Medulla oblongata (tissue), 1 donor: ENCODE results near the gene OGDH.

ENCODE experiments used
- DNase-seq: peaks from one replicate; pipeline ENCODE4 v3.0.0-alpha.2; 2015; ENCODE audit errors: extremely low spot score

Gene OGDH

DNA sequence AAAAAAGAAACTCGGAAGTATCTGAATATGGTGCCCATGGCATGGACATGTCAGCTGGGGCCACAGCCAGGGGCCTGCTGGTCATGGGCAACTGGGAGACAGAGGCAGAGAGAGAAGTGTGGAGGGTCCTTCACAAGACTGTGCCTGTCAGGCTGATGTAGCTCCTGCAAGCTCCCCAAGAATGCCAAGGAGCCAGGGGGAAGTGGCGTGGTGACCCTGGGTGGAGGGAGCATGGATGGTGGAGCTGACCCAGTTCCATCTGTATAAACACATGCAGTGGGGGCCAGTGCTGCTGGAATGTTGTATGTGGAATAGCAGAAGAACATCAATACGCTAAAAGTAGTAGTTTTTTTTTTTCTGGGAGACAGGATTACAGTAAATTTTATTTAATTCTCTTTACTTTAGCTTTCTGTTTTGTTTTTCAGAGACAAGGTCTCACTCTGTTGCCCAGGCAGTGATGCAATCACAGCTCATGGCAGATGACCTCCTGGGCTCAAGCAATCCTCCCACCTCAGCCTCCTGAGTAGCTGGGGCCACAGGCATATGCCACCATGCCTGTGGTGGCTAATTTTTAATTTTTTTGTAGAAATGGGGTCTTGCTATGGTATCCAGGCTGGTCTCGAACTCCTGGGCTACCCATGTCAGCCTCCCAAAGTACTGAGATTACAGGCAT is 131.8 kb downstream of the OGDH start:
- DNase-seq: no peak

DNA sequence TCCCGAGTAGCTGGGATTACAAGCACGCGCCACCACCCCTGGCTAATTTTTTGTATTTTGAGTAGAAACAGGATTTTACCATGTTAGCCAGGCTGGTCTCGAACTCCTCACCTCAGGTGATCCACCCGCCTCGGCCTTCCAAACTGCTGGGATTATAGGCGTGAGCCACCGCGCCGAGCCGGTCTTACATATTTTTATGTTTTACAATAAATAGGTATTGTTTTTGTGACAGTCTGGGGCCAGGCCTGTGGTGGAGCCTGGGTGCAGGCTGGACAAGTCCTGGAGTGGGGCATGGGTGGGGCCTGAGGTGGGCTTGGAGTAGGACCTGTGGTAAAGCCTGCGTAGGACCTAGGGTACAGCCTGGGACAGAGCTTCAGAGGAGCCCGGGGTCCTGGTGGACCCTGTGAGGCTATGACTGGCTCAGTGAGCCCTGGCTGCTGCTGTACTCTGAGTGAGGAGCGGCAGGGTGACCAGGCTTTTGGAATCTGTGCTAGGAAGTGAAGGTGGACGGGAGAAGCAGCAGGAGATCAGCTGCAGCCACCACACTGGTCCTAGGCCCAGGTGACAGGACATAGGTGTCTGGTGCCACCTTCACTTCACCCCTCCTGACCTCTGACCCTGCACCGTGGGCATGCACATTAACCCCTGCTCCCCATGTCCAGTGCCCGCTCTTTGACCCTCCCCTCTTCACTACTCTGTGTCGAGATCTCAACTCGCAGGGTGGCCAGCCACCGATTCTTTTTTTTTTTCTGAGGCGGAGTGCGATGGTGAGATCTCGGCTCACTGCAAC is 132.6 kb downstream of the OGDH start:
- no peak for DNase-seq

DNA sequence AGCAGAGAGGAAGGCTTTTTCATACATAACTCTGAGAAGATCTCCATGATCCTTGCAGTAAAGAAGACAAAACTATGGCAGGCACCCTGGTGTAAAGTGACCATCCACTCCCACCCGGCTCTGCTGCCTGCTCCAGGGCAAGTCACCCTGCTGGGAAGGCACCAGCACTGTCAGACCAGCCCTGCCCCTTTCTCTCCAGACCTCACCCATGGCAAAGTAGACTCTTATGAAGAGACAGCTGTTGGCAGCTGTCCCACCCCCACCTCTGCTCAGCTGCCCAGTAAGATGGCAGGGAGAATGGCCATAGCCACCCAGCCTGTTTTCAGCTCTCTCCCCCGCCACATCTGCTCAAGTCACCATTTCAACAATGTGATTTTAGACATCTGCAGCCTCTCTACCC is 133.6 kb downstream of the OGDH start:
- no peak for DNase-seq

DNA sequence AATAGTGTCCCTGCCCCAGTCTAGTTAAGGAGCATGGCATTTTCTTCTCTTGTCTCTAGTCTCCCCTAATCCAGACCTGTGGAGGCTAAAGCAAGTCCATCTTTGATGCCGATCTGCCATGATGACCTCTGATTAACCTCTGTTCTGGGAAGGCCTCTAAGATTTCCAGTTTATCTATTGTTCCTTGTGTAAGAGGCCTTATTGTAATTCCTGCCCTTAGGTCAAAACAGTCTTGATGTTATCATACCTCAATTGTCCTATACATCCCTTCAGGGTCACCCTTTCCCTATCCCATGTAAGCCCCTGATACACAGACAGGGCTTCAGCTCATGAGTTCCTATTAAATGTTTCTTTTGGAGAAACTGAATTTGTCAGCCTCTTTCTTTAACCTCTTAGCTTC is 137.3 kb downstream of the OGDH start:
- DNase-seq: no peak

DNA sequence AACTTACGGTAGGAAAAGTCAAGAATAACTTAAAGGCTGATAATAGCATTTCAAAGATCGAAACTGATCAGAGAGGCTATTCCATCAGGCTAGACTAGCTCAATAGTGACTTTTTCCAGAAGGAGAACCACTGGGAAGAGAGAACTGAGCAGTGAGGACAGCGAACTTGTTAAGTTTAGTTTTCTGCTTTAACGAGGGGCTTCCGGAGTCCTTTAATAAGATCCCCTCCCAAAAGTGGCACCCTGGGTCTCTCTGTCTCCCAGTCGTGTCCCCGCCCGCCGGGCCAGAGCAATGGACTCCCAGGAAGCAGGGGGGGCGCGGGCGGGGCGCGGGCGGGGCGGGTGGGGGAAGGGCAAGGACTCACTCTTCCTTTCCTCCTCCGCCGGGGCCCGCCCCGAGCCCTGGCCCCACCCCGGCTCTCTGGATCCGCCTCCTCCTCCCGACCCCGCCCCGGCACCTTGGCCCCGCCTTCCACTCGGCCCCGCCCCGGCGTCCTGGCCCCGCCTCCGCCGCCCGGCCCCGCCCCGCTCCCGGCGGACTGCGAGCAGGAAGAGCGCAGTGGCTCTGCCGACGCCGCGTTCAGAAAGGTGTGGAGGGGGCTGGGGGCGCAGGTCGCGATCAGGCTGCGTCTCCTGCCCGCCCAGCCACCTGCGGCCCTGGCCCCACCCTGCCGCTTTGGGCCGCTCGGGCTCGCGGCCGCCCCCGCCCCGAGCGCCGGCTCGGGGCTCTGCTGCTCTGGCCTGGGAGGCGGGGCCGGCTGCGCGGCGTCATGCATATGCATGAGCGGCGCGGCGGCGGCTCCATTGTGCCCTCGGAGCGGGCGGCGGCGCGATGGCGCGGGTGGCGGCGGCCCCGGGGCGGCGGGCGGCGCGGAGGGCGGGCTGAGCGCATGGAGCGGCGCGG is 141.9 kb downstream of the OGDH start, which contains the start of gene ZMIZ2:
TSS of gene ZMIZ2 (plus strand) at position 803 of the 903 bp plus-strand sequence. CDS start 7,403 bp downstream, outside the sequence.
- peak; percentile 93 for DNase-seq

DNA sequence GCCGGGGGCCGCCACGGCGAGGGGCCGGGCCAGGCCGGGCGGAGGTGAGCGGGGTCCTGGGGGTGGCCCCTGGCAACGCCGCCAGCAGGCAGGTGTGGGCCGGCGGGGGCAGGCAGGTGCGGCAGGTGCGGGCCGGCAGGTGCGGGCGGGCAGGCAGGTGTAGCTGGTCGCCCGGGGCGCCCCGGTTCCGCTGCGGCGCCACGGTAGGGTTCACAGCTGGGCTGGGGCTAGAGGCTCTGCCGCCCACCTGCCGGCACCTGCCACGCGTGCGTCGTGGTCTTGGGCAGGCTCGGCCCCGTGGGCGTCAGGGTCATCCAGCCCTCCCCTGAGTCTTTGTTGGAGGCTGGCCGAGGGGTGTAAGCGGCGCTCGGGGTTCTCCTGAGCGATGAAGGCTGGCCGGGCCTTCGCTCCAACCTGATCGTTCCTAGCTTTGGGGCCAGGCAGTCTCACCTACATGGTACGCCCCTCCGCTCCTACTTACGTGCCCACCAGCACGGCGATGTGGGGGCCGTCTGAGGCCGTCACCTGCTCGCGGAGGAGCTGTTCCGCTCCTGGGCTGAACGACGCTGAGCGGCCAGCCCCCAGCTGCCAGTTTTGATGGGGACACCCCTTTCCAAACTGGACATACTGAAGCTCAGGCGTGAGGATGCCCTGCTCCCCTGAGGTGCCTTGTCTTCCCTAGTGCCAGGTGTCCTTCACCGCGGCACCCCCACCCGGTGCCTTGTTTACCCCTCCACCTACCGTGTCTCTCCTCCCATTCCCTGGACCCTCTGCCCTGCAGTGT is 142.7 kb downstream of the OGDH start:
- no peak for DNase-seq

DNA sequence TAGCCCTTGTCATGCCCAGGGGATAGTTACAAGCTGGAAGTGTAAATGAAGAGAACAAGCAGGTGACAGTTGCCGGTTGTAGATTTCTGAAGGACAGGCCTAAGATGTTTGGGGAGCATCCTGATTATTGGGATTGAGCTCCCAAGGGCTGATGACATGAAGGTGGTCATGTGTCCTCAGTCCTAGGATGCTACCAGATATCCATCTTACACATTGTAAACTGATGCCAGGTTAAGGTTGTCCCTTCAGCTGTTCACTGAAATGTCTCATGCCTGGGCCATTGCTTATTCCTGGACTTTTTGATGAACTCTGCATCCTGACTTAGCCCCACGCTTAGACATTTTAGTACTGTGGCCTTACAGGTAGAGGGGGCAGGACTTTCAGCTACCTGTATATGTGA is 143.6 kb downstream of the OGDH start:
- DNase-seq: no peak

DNA sequence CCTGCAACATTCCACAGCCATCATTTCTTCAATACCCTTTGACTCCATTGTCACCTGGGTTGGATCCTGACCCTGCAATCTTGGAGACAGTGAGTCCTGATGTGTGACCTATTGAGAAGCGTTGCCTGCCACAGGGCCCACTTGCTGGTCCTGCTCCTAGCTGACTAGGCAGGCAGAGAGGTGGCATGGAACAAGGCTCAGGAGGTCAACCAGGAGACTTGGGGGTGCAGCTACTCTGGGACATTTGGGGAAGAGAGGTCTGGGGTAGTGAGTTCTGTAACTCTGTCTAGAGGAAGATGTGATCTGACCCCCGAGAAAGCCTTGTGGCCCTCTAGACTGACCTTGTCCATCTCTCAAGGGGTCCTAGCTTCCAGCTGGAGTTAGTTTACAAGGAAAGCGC is 144.0 kb downstream of the OGDH start:
- no peak for DNase-seq

DNA sequence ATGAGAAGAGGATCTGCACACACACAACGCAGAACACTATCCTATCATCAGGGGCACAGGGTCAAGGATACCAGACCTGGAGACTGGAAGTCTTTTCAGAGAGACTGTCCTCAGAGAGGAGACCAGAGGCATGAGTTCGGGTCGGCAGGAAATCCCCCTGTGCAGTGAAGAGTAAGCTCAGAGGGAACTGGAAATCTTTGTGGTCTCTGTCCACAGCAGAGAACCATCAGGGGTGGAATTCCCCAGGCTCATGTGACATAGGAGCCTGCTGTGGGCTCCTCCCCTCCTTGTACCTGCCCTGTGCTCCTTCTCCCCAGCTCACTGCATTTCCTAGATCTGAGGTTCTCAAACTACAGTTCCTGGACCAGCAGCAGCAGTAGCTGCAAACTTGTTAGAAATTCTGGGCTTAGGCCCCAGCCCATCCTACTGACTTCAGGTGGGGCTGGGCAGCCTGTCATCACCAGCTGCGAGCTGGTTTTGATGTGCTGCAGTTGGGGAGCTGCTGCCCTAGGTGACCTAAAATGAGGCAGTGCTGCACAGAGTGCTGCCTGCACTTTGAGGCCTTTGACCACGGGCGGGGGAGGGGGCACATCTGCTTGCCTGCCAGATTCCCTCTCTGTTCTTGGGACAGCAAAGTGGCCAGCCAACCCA is 144.6 kb downstream of the OGDH start:
- DNase-seq: no peak

DNA sequence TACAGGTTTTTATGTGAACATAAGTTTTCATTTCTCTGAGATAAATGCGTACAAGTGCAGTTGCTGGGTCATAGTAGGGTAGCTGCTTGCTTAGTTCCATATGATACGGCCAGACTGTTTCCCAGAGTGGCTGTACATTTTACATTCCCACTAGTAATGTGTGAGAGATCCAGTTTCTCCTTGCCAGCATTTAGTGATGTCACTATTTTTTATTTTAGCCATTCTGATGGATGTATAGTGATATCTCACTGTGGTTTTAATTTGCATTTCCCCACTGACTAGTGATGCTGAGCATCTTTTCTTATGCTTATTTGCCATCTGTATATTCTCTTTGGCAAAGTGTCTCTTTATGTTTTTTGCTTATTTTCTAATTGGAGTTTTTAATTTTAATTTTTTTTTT is 146.4 kb downstream of the OGDH start:
- DNase-seq: no peak

DNA sequence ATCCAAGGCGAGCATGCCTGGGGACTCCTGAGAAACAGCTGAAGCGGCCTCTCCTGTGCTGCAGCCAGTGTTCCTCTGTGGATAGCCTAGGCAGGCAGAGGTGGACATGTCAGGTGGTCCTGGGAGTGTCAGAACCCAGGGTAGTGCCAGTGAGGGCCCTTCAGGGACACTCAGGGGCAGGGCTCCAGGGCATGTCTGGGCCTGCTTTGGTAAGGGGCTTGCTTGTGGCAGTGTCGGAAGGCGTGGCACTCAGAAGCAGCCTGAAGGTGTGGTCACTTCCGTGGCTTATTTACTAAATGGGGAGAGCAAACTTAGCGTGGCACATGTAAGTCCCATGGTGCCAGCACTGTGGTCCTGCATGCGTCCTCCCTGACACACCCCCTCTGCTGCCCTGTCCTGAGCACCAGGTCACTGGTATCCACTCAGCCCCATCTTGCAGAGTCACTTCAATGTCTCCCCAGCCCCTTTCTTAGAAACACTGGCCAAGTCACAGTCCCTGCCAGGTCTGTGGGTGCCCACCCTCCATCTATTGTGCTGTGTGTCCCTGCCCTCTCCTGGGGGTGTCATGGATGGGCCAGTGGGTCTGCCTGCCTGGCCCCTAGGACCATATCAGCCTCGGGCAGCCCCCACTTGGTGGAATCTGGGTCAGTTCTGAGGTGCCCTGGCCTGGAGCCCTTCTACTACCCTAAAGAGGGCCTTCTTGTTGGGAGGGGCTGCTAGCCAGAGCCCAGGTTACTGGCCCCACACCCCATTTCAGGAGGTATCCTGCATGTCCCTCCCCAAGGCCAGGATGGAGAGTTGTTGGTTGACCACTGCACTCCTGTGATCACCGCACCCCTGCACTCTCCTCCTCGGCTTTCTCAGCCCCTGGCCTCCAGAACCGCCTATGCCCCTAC is 148.6 kb downstream of the OGDH start:
- DNase-seq: no peak

DNA sequence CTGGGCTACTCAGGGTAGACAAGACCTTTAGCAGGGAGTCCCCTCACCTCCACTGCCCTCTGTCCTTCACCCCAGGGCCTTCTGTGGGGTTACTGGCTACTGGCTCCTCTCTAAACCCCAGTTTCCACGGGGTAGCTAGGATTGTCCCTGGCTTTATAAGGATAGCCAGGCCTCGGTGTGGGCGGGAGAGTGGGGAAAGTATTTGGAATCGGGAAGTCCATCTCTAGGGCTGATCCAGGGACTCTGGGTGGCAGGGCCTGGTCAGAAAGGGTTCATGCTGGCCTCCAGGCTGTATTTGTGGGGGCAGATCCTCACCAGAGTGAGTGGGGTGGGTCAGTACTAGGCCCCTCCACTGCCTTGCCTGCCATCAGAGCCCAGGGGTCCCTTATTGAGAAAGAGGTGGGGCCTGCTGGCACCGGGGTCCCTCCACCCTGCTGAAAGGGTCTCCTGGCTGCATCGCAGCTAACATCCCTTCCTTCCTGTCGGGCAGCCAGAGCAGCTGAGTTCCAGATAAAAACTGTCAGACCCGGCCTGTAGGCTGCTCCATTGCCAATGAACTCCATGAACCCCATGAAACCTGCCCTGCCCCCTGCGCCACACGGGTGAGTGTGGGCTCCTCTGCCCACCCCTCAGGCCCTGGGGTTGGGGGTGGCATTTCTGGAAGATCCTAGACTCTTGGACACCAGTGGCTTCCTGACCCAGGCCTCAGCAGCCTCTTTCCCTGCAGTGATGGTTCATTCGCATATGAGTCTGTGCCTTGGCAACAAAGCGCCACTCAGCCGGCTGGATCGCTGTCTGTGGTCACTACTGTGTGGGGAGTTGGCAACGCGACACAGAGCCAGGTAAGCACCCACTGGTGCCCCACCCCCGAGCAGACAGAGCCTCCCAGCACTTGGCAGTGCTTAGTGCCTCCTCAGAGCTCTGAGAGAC is 149.5 kb downstream of the OGDH start:
- no peak for DNase-seq

DNA sequence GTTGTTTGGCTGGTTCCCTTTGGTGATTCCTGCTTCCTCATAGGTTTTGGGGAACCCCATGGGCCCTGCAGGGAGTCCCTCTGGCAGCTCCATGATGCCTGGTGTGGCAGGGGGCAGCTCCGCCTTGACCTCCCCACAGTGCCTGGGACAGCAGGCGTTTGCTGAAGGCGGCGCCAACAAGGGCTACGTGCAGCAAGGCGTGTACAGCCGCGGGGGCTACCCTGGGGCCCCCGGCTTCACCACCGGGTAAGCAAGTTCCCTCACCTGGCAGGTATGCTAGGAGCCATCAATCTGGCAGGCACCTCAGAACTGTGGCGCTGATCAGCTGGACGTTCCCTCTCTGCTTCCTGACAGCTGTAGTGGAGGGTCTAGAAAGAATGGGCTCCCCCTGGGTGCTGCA is 150.5 kb downstream of the OGDH start:
- no peak for DNase-seq

DNA sequence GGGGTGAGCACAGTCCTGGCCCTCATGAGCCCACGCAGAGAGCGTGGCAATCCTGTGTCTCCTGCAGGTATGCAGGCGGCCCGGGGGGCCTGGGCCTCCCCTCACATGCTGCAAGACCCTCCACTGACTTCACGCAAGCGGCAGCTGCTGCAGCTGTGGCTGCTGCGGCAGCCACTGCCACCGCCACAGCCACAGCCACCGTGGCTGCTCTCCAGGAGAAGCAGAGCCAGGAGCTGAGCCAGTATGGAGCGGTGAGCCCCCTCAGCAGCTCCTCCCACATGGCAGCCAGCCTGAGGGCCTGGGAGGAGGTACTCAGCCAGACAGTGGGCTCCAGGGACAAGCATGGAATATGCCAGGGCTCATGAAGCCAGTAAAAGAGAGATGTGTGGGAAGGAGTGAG is 150.9 kb downstream of the OGDH start:
- peak; percentile 70 for DNase-seq

DNA sequence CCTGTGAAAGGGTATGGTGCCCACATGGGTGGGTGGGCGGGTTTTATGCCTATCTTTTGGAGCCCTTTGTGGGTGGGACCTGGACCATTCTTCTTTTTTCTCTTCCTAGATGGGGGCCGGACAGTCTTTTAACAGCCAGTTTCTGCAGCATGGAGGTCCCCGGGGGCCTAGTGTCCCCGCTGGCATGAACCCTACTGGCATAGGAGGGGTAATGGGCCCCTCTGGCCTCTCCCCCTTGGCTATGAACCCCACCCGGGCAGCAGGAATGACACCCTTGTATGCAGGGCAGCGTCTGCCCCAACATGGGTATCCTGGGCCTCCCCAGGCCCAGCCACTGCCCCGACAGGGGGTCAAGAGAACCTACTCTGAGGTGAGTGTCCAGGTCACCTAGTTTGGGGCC is 151.3 kb downstream of the OGDH start:
- DNase-seq: no peak
